Upper lobe of left lung (tissue), 4 donors: ENCODE measurements around the gene NCOA1.

Experiments
- CTCF ChIP-seq, 6 experiments: fragments of 450-650 bp in 4 of 6; fragments of 200-600 bp in 2 of 6; sonication (generic) in 2 of 6; IDR thresholded peaks; one replicate each; pipeline ENCODE4 v1.5.1; 2016 to 2019; ENCODE audit warnings: antibody characterized with exemption in 6 of 6
- EP300 ChIP-seq, 4 donors: sonication (generic); formaldehyde crosslinking; IDR thresholded peaks; one replicate each; pipeline ENCODE4 v1.5.1; 2017; ENCODE audit warnings: antibody characterized with exemption in 4 of 4, control low read depth in 2 of 4
- POLR2A ChIP-seq, 4 donors: fragments of 450-650 bp; IDR thresholded peaks; one replicate each; pipeline ENCODE4 v1.5.1; 2016 to 2017; ENCODE audit warnings: antibody characterized with exemption in 4 of 4, mild to moderate bottlenecking in 2 of 4

GRCh38 chr2:24618144-24618543, 127.1 kb downstream of the NCOA1 start:
- TF ChIP-seq CTCF (IDR thresholded peaks at IDR 0.05): no peak
- TF ChIP-seq POLR2A (IDR thresholded peaks at IDR 0.05): no peak
- no peak for TF ChIP-seq EP300 (IDR thresholded peaks at IDR 0.05)
